Mammary epithelial cell (primary cell): Measurements from ENCODE around the gene TMEM175.
A peak's percentile ranks its signal among the peaks of the same experiment; 100 is the strongest.

Experiments used
- CTCF ChIP-seq, 2 donors: IDR thresholded peaks in 1 of 2; conservative IDR thresholded peaks in 1 of 2; 2 replicates each; pipeline ENCODE4 v1.5.1; 2011 to 2012; ENCODE audit warnings: inconsistent platforms in 2 of 2, low read length in 2 of 2, mild to moderate bottlenecking in 2 of 2, control low read depth in 1 of 2, low read depth in 1 of 2; ENCODE audit not compliant: insufficient read depth in 1 of 2; ENCODE audit errors: extremely low read depth in 1 of 2
- EZH2 ChIP-seq: IDR thresholded peaks from 2 replicates; pipeline ENCODE4 v1.6.1; 2012; ENCODE audit warnings: low read length, inconsistent platforms, borderline replicate concordance

- peak in 1 of 2 donors; percentile 9 for TF ChIP-seq CTCF (conservative IDR thresholded peaks at IDR 0.05 in 1 of 2, IDR thresholded peaks at IDR 0.05 in 1 of 2; ENCODE audit: extremely low read depth in 1 of 2, insufficient read depth in 1 of 2, low read depth in 1 of 2, low read length in 2 of 2)
- no peak for TF ChIP-seq EZH2
Measured at GRCh38 chr4:896216-896615, 36.0 kb upstream of the TMEM175 start.
